H1 (cell line): ENCODE measurements around the gene GDI2. TPM values are rescaled to one million over a fixed set of nuclear protein-coding genes. Genes with fewer than 3 reads are reported as not detected.

Experiments used
- CTCF ChIA-PET: fragments of 300-600 bp; sonication (Branson Sonifier 250); formaldehyde crosslinking; loops from one replicate; lab custom pipeline; 2021; ENCODE audit not compliant: partially characterized antibody; lab: Charles Lee
- POLR2A ChIA-PET: fragments of 300-600 bp; sonication (Branson Sonifier 250); formaldehyde crosslinking; loops from one replicate; lab custom pipeline; 2021; ENCODE audit warnings: inconsistent platforms; ENCODE audit not compliant: partially characterized antibody; lab: Charles Lee
- DNase-seq, 2 experiments: peaks; one replicate each; pipeline versions ENCODE4 v3.0.0 to v3.0.0-alpha.2; 2010 to 2022; ENCODE audit warnings: low spot score in 2 of 2, low read depth in 1 of 2, mixed read lengths in 1 of 2
- FAIRE-seq: peaks from 2 replicates; lab custom pipeline; 2011; peaks lifted over from hg19 to GRCh38; lab: Jason Lieb, UNC
- H2AFZ ChIP-seq: 2 replicates; pipeline ENCODE4 v1.8.1; 2012; ENCODE audit warnings: low read length, inconsistent platforms
- H2AK5ac ChIP-seq: 2 replicates; pipeline ENCODE4 v1.6.1; 2013; ENCODE audit warnings: low read depth, low read length
- H2BK120ac ChIP-seq: replicated peaks from 2 replicates; pipeline ENCODE3; 2013; ENCODE audit warnings: low read depth, low read length, inconsistent platforms
- H2BK12ac ChIP-seq: 2 replicates; pipeline ENCODE4 v1.6.1; 2013; ENCODE audit warnings: low read depth, low read length
- H2BK15ac ChIP-seq: 2 replicates; pipeline ENCODE4 v1.6.1; 2013; ENCODE audit warnings: low read length
- H2BK20ac ChIP-seq: 2 replicates; pipeline ENCODE4 v1.6.1; 2013; ENCODE audit warnings: low read length
- H2BK5ac ChIP-seq: 2 replicates; pipeline ENCODE4 v1.6.1; 2013; ENCODE audit warnings: low read depth, low read length
- H3K14ac ChIP-seq: 2 replicates; pipeline ENCODE4 v1.6.1; 2013; ENCODE audit warnings: inconsistent platforms; ENCODE audit not compliant: insufficient read length
- H3K18ac ChIP-seq: 2 replicates; pipeline ENCODE4 v1.6.1; 2013; ENCODE audit warnings: low read length; ENCODE audit errors: extremely low read depth
- H3K23ac ChIP-seq: 2 replicates; pipeline ENCODE4 v1.6.1; 2013; ENCODE audit warnings: inconsistent platforms; ENCODE audit not compliant: insufficient read length
- H3K23me2 ChIP-seq: 2 replicates; pipeline ENCODE4 v1.6.1; 2013; ENCODE audit warnings: low read depth, low read length
- H3K27ac ChIP-seq: 2 replicates; pipeline ENCODE4 v1.6.1; 2011; ENCODE audit warnings: low read depth, low read length, inconsistent platforms
- H3K27me3 ChIP-seq, 4 experiments: replicated peaks in 1 of 4; 1 replicate in 1 of 4; 2 replicates in 3 of 4; pipeline versions ENCODE4 v1.6.1 to v1.8.1; 2011 to 2013; ENCODE audit warnings: low read length in 3 of 4, mild to moderate bottlenecking in 3 of 4, inconsistent platforms in 2 of 4, mixed read lengths in 2 of 4, moderate library complexity in 1 of 4; ENCODE audit not compliant: control insufficient read depth in 3 of 4, insufficient read depth in 3 of 4; ENCODE audit errors: extremely low read depth in 1 of 4
- H3K36me3 ChIP-seq, 4 experiments: 2 replicates each; pipeline versions ENCODE4 v1.6.1 to v1.8.1; 2011 to 2013; ENCODE audit warnings: mild to moderate bottlenecking in 4 of 4, low read length in 3 of 4, moderate library complexity in 2 of 4, control low read depth in 1 of 4, inconsistent platforms in 1 of 4; ENCODE audit not compliant: insufficient read depth in 4 of 4, control insufficient read depth in 2 of 4
- H3K4ac ChIP-seq: replicated peaks from 2 replicates; pipeline ENCODE3; 2013; ENCODE audit warnings: low read length, low read depth, mixed read lengths, inconsistent platforms; ENCODE audit not compliant: insufficient read length
- H3K4me1 ChIP-seq, 4 experiments: replicated peaks in 1 of 4; 1 replicate in 1 of 4; 2 replicates in 3 of 4; pipeline versions ENCODE4 v1.6.1 to v1.8.1; 2011 to 2013; ENCODE audit warnings: low read length in 3 of 4, inconsistent platforms in 2 of 4, mixed read lengths in 1 of 4; ENCODE audit not compliant: insufficient read depth in 4 of 4, control insufficient read depth in 3 of 4
- H3K4me2 ChIP-seq, 2 experiments: 2 replicates each; pipeline versions ENCODE4 v1.6.1 to v1.8.1; 2011 to 2013; ENCODE audit warnings: low read depth in 2 of 2, low read length in 2 of 2, control low read depth in 1 of 2, inconsistent platforms in 1 of 2, mild to moderate bottlenecking in 1 of 2; ENCODE audit not compliant: insufficient read depth in 1 of 2
- H3K4me3 ChIP-seq, 4 experiments: fragments of 200-600, 300-600 bp in 1 of 4; sonication (generic), shearing (Covaris generic), sonication (Bioruptor Twin) in 1 of 4; 2 replicates each; pipeline versions ENCODE4 v1.5.1 to v1.8.1; 2011 to 2016; ENCODE audit warnings: low read length in 4 of 4, low read depth in 3 of 4, control low read depth in 2 of 4, inconsistent platforms in 2 of 4, mild to moderate bottlenecking in 2 of 4, mixed read lengths in 1 of 4, moderate library complexity in 1 of 4; ENCODE audit not compliant: insufficient read depth in 2 of 4; ENCODE audit errors: extremely low read depth in 1 of 4
- H3K56ac ChIP-seq: replicated peaks from 2 replicates; pipeline ENCODE3; 2013; ENCODE audit warnings: low read depth, mild to moderate bottlenecking, mixed read lengths, low read length, inconsistent platforms; ENCODE audit not compliant: insufficient read length
- H3K79me1 ChIP-seq: 2 replicates; pipeline ENCODE4 v1.6.1; 2013; ENCODE audit warnings: low read depth, low read length, control low read depth
- H3K79me2 ChIP-seq, 2 experiments: 2 replicates each; pipeline versions ENCODE4 v1.6.1 to v1.8.1; 2012 to 2013; ENCODE audit warnings: low read length in 2 of 2, mild to moderate bottlenecking in 2 of 2, inconsistent platforms in 1 of 2; ENCODE audit not compliant: insufficient read depth in 2 of 2, control insufficient read depth in 1 of 2
- H3K9ac ChIP-seq, 4 experiments: replicated peaks in 1 of 4; 1 replicate in 1 of 4; 2 replicates in 3 of 4; pipeline versions ENCODE4 v1.6.1 to v1.8.1; 2011 to 2013; ENCODE audit warnings: low read depth in 3 of 4, low read length in 3 of 4, control low read depth in 2 of 4, mild to moderate bottlenecking in 2 of 4, moderate library complexity in 2 of 4, inconsistent platforms in 1 of 4; ENCODE audit errors: extremely low read depth in 1 of 4
- H3K9me3 ChIP-seq, 2 experiments: 2 replicates each; pipeline versions ENCODE4 v1.6.1 to v1.8.1; 2012 to 2013; ENCODE audit warnings: mild to moderate bottlenecking in 2 of 2, moderate library complexity in 2 of 2, control low read depth in 1 of 2, inconsistent platforms in 1 of 2, low read depth in 1 of 2, low read length in 1 of 2, mixed read lengths in 1 of 2; ENCODE audit not compliant: insufficient read depth in 2 of 2
- H4K20me1 ChIP-seq, 2 experiments: replicated peaks in 1 of 2; 2 replicates each; pipeline versions ENCODE3 to v1.8.1; 2011 to 2013; ENCODE audit warnings: inconsistent platforms in 2 of 2, low read length in 2 of 2, mild to moderate bottlenecking in 1 of 2; ENCODE audit not compliant: insufficient read depth in 2 of 2, control insufficient read depth in 1 of 2
- H4K5ac ChIP-seq: 2 replicates; pipeline ENCODE4 v1.6.1; 2013; ENCODE audit warnings: low read length, low read depth, mixed read lengths, inconsistent platforms; ENCODE audit not compliant: insufficient read length
- H4K8ac ChIP-seq: 2 replicates; pipeline ENCODE4 v1.8.0; 2013; ENCODE audit warnings: mild to moderate bottlenecking, moderate library complexity, low read length, inconsistent platforms; ENCODE audit not compliant: insufficient read depth; ENCODE audit errors: extremely low read depth
- H4K91ac ChIP-seq: replicated peaks from 2 replicates; pipeline ENCODE3; 2013; ENCODE audit warnings: low read length, mixed read lengths, inconsistent platforms; ENCODE audit not compliant: insufficient read length
- CHD1 ChIP-seq: IDR thresholded peaks from 2 replicates; pipeline ENCODE4 v1.6.1; 2012; ENCODE audit warnings: low read depth, low read length, improper control_type of control experiment
- CTBP2 ChIP-seq: IDR thresholded peaks from 2 replicates; pipeline ENCODE4 v1.7.0; 2011; ENCODE audit warnings: borderline replicate concordance, mild to moderate bottlenecking, moderate library complexity, mixed read lengths, low read length; ENCODE audit not compliant: insufficient read depth, insufficient read length
- EP300 ChIP-seq, 2 experiments: IDR thresholded peaks; 1 replicate in 1 of 2; 2 replicates in 1 of 2; pipeline ENCODE4 v1.6.1; 2011 to 2012; ENCODE audit warnings: low read depth in 2 of 2, low read length in 2 of 2, mild to moderate bottlenecking in 2 of 2, borderline replicate concordance in 1 of 2, inconsistent platforms in 1 of 2, moderate library complexity in 1 of 2
- GABPA ChIP-seq: IDR thresholded peaks from 2 replicates; pipeline ENCODE4 v1.6.1; 2011; ENCODE audit warnings: mild to moderate bottlenecking, low read length, moderate library complexity, borderline replicate concordance; ENCODE audit not compliant: insufficient read depth
- KDM1A ChIP-seq: fragments of 200-600, 300-600 bp; sonication (generic); IDR thresholded peaks from 2 replicates; pipeline ENCODE4 v1.7.1; 2016; ENCODE audit warnings: mild to moderate bottlenecking, low read length, borderline replicate concordance
- POLR2A ChIP-seq, 2 experiments: IDR thresholded peaks; 1 replicate in 1 of 2; 2 replicates in 1 of 2; pipeline ENCODE4 v1.6.1; 2011; ENCODE audit warnings: low read depth in 2 of 2, low read length in 2 of 2, mild to moderate bottlenecking in 2 of 2; ENCODE audit errors: control extremely low read depth in 1 of 2
- TBP ChIP-seq: IDR thresholded peaks from 2 replicates; pipeline ENCODE4 v1.6.1; 2011; ENCODE audit warnings: low read depth, low read length, improper control_type of control experiment
- TCF12 ChIP-seq: IDR thresholded peaks from 2 replicates; pipeline ENCODE4 v1.6.1; 2011; ENCODE audit warnings: low read depth, mild to moderate bottlenecking, low read length
- WGBS, 2 experiments: shearing (Covaris generic) in 1 of 2; methylation state at CpG; one replicate each; pipeline versions ENCODE4 v1.1.6 to v1.1.7; 2013 to 2015; ENCODE audit warnings: low lambda C conversion rate in 2 of 2, mixed read lengths in 2 of 2, inconsistent platforms in 1 of 2, low coverage in 1 of 2, missing lambda C conversion rate in 1 of 2; ENCODE audit not compliant: insufficient replicate concordance in 2 of 2, insufficient coverage in 1 of 2, insufficient read length in 1 of 2; ENCODE audit errors: extremely low coverage in 1 of 2, missing lambda C conversion rate in 1 of 2; 5-methylcytosine and 5-hydroxymethylcytosine counted together
- polyA plus RNA-seq, 7 experiments: library from polyadenylated mRNA; depleted of rRNA in 3 of 7; stranded (reverse) in 5 of 7; unstranded in 2 of 7; fragments of >200 nt in 5 of 7; fragments of 200-250 nt in 2 of 7; gene quantifications; 1 replicate in 5 of 7; 2 replicates in 1 of 7; 4 replicates in 1 of 7; pipeline versions ENCODE4 v1.2.1 to v1.2.3, GENCODE V29; 2011 to 2013; ENCODE audit warnings: missing spikeins in 2 of 7, mixed read lengths in 2 of 7
- total RNA-seq: library from RNA; stranded (reverse); fragmentation: NEBNext Ultra II Directional; extraction: Animal tissue kit (Norgen Biotek cat#: 25700); gene quantifications from 2 replicates; pipeline ENCODE4 v1.2.1, GENCODE V29; 2021
- TF ChIP-seq, protein P1 (sequence below): IDR thresholded peaks from 2 replicates; pipeline ENCODE4 v1.6.1; 2011; ENCODE audit warnings: low read length, improper control_type of control experiment
- TF ChIP-seq, protein P2 (sequence below): IDR thresholded peaks from 2 replicates; pipeline ENCODE4 v1.6.1; 2012; ENCODE audit warnings: inconsistent platforms
- TF ChIP-seq, protein P3 (sequence below): IDR thresholded peaks from 2 replicates; pipeline ENCODE4 v1.6.1; 2012; ENCODE audit warnings: inconsistent platforms

GDI2 gene
- total and polyA plus RNA-seq, 2 of the 8 experiments (the other 6 are each of a cell fraction or from before 2014, with no cell fraction given), result 168 to 385 TPM

DNA sequence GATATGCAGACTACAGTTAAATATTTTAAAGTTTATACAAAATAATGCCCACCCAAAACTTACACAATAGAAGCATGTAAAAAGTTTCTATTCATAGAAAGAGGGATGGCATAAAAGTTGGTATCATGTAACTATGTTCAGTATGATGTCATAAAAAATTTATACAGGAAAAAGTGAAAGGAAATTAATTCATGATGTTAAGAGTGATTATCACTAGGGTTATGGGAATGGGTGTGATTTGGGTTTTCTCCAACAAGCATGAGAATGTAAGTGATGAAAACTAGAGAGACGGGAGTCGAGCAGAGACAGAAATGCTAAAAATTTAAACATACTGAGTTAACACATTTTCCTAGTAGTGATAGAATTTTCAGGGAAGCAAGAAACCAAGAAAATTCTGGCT, 52.7 kb downstream of the GDI2 start:
- no peak overlapping the region for H3K27ac ChIP-seq
- H3K4ac ChIP-seq, result no peak overlapping the region
- H4K5ac ChIP-seq, result no peak overlapping the region
- no peak for FAIRE-seq
- no peak for DNase-seq
- H4K91ac ChIP-seq, result no peak overlapping the region
- H2AK5ac ChIP-seq, result no peak overlapping the region
- POLR2A ChIA-PET, result no interaction called here
- H2BK5ac ChIP-seq, result no peak overlapping the region
- 96% methylated on average over 2 of the region's 2 CpGs; no CpG with 5 or more reads in 1 of the 2 experiments for WGBS, 2 experiments
- no peak overlapping the region for H3K4me3 ChIP-seq
- H2BK20ac ChIP-seq, result no peak overlapping the region
- H3K36me3 ChIP-seq, result peaks cover 24 to 75% (median 59%) of the 10 kb centered on the region in 4 experiments
- no peaks in the 10 kb centered on the region for H3K79me2 ChIP-seq
- H3K18ac ChIP-seq, result no peak overlapping the region
- no peak overlapping the region for H2BK120ac ChIP-seq
- H3K4me2 ChIP-seq, result no peak overlapping the region
- H3K23me2 ChIP-seq, result no peaks in the 10 kb centered on the region
- no peaks in the 10 kb centered on the region for H3K9me3 ChIP-seq
- no peak overlapping the region for H4K8ac ChIP-seq
- no peak overlapping the region for H3K56ac ChIP-seq
- no peak overlapping the region for H2BK12ac ChIP-seq
- H2BK15ac ChIP-seq, result no peak overlapping the region
- CTCF ChIA-PET, result no interaction called here
- H3K4me1 ChIP-seq, result no peaks in the 10 kb centered on the region
- H3K23ac ChIP-seq, result no peak overlapping the region
- H3K79me1 ChIP-seq, result no peaks in the 10 kb centered on the region
- peaks cover 1 to 2% of the 10 kb centered on the region in 2 experiments for H4K20me1 ChIP-seq
- no peak overlapping the region for H3K9ac ChIP-seq
- H3K27me3 ChIP-seq, result no peaks in the 10 kb centered on the region
- H2AFZ ChIP-seq, result no peak overlapping the region
- no peak overlapping the region for H3K14ac ChIP-seq
- no peak for TF ChIP-seq EP300 (IDR thresholded peaks at IDR 0.05; ENCODE audit: borderline replicate concordance in 1 of 2, low read depth in 2 of 2, low read length in 2 of 2)
- TF ChIP-seq KDM1A, result no peak
- TF ChIP-seq, protein P1, sequence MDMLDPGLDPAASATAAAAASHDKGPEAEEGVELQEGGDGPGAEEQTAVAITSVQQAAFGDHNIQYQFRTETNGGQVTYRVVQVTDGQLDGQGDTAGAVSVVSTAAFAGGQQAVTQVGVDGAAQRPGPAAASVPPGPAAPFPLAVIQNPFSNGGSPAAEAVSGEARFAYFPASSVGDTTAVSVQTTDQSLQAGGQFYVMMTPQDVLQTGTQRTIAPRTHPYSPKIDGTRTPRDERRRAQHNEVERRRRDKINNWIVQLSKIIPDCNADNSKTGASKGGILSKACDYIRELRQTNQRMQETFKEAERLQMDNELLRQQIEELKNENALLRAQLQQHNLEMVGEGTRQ, result no peak
- TF ChIP-seq, protein P2, sequence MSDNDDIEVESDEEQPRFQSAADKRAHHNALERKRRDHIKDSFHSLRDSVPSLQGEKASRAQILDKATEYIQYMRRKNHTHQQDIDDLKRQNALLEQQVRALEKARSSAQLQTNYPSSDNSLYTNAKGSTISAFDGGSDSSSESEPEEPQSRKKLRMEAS, result no peak
- TF ChIP-seq CTBP2, result no peak
- no peak for TF ChIP-seq CHD1
- TF ChIP-seq TBP, result no peak
- no peak for TF ChIP-seq TCF12
- no peak for TF ChIP-seq POLR2A (IDR thresholded peaks at IDR 0.05; ENCODE audit: control extremely low read depth in 1 of 2, low read depth in 2 of 2, low read length in 2 of 2)
- TF ChIP-seq, protein P3, sequence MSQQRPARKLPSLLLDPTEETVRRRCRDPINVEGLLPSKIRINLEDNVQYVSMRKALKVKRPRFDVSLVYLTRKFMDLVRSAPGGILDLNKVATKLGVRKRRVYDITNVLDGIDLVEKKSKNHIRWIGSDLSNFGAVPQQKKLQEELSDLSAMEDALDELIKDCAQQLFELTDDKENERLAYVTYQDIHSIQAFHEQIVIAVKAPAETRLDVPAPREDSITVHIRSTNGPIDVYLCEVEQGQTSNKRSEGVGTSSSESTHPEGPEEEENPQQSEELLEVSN, result no peak
- TF ChIP-seq GABPA, result no peak
